HepG2 (cell line): ENCODE data around the gene BAHCC1. TPM values are rescaled to one million over a fixed set of nuclear protein-coding genes. Genes with fewer than 3 reads are reported as not detected.

ENCODE experiments used
- ASH2L ChIP-seq: fragments of 300-600, 200-600 bp; sonication (generic); IDR thresholded peaks from 2 replicates; pipeline ENCODE4 v1.7.0; 2017; ENCODE audit warnings: low read depth, mild to moderate bottlenecking, moderate library complexity, mixed read lengths, low read length; ENCODE audit not compliant: insufficient read length
- ATF4 ChIP-seq, 2 experiments: fragments of 450-650 bp in 1 of 2; sonication (generic) in 1 of 2; formaldehyde crosslinking; IDR thresholded peaks; 2 replicates each; pipeline versions ENCODE4 v1.5.0 to v1.8.0; 2020 to 2022; ENCODE audit warnings: mild to moderate bottlenecking in 1 of 2, missing genetic modification reagents in 1 of 2
- CREBL2 ChIP-seq: sonication (generic); formaldehyde crosslinking; IDR thresholded peaks from 2 replicates; pipeline ENCODE4 v1.8.1; 2023; ENCODE audit warnings: missing genetic modification reagents, mild to moderate bottlenecking, borderline replicate concordance
- GLI4 ChIP-seq: sonication (generic); formaldehyde crosslinking; IDR thresholded peaks from 2 replicates; pipeline ENCODE4 v1.5.1; 2020; ENCODE audit warnings: missing genetic modification reagents, mild to moderate bottlenecking, moderate library complexity, borderline replicate concordance
- HNRNPK ChIP-seq: fragments of 200-400 bp; formaldehyde crosslinking; IDR thresholded peaks from 2 replicates; pipeline ENCODE4 v1.6.1; 2018; ENCODE audit warnings: low read length, low read depth, moderate library complexity, mild to moderate bottlenecking; ENCODE audit not compliant: poor library complexity, severe bottlenecking
- KLF16 ChIP-seq, 2 experiments: sonication (generic) in 1 of 2; formaldehyde crosslinking in 1 of 2; IDR thresholded peaks; 2 replicates each; pipeline versions ENCODE4 v1.6.1 to v1.8.0; 2016 to 2023; ENCODE audit warnings: missing genetic modification reagents in 2 of 2, missing compliant biosample characterization in 1 of 2
- MLX ChIP-seq: IDR thresholded peaks from 2 replicates; pipeline ENCODE4 v1.6.1; 2016
- SIN3B ChIP-seq: fragments of 150-350 bp; IDR thresholded peaks from 2 replicates; pipeline ENCODE4 v1.6.1; 2014; ENCODE audit warnings: low read length
- THAP7 ChIP-seq: sonication (generic); formaldehyde crosslinking; IDR thresholded peaks from 2 replicates; pipeline ENCODE4 v1.8.1; 2023; ENCODE audit warnings: mild to moderate bottlenecking, missing genetic modification reagents
- THRA ChIP-seq: sonication (generic); formaldehyde crosslinking; IDR thresholded peaks from 2 replicates; pipeline ENCODE4 v1.4.0; 2020; ENCODE audit warnings: missing genetic modification reagents, borderline replicate concordance
- UBTF ChIP-seq: sonication (generic); formaldehyde crosslinking; IDR thresholded peaks from 2 replicates; pipeline ENCODE4 v1.4.0; 2020; ENCODE audit warnings: mild to moderate bottlenecking, missing genetic modification reagents
- ZBTB20 ChIP-seq: sonication (generic); formaldehyde crosslinking; IDR thresholded peaks from 2 replicates; pipeline ENCODE4 v1.8.1; 2023; ENCODE audit warnings: missing genetic modification reagents, low read depth, mild to moderate bottlenecking, borderline replicate concordance
- ZFAT ChIP-seq: sonication (generic); formaldehyde crosslinking; conservative IDR thresholded peaks from 2 replicates; pipeline ENCODE4 v1.8.1; 2023; ENCODE audit warnings: missing genetic modification reagents, inconsistent platforms
- ZNF337 ChIP-seq: sonication (generic); formaldehyde crosslinking; IDR thresholded peaks from 2 replicates; pipeline ENCODE4 v1.5.1; 2020; ENCODE audit warnings: missing genetic modification reagents, low read depth, mild to moderate bottlenecking, borderline replicate concordance
- ZNF33B ChIP-seq: sonication (generic); formaldehyde crosslinking; IDR thresholded peaks from 2 replicates; pipeline ENCODE4 v1.5.1; 2020; ENCODE audit warnings: mild to moderate bottlenecking, missing genetic modification reagents
- ZNF704 ChIP-seq: sonication (generic); formaldehyde crosslinking; IDR thresholded peaks from 2 replicates; pipeline ENCODE4 v1.8.1; 2023; ENCODE audit warnings: mild to moderate bottlenecking, inconsistent platforms, moderate library complexity, missing genetic modification reagents, borderline replicate concordance
- ZNF841 ChIP-seq: sonication (generic); formaldehyde crosslinking; IDR thresholded peaks from 2 replicates; pipeline ENCODE4 v1.8.1; 2023; ENCODE audit warnings: missing genetic modification reagents, borderline replicate concordance
- polyA plus RNA-seq, 8 experiments: library from polyadenylated mRNA; depleted of rRNA in 3 of 8; stranded (reverse) in 7 of 8; unstranded in 1 of 8; fragments of >200 nt; fragmentation: Illumina TruSeq in 4 of 8; extraction: Trizol in 4 of 8; gene quantifications; 2 replicates each; pipeline versions ENCODE4 v1.2.1 to v1.2.3, GENCODE V29; 2011 to 2016; ENCODE audit warnings: low read depth in 4 of 8, missing spikeins in 1 of 8, mixed read lengths in 1 of 8; ENCODE audit not compliant: insufficient read depth in 1 of 8
- total RNA-seq, 5 experiments: library from RNA; depleted of rRNA; stranded (reverse); fragments of >200 nt; fragmentation: Illumina TruSeq; extraction: Trizol; gene quantifications; 2 replicates each; pipeline ENCODE4 v1.2.3, GENCODE V29; 2016; ENCODE audit warnings: low read depth in 1 of 5

The BAHCC1 gene
- total and polyA plus RNA-seq, 2 of the 13 experiments (the other 11 are each of a cell fraction or from before 2014, with no cell fraction given): 1.4 to 1.7 TPM

- TF ChIP-seq ZNF704 (CRISPR knock-in tag) (no peak), ZBTB20 (peak; percentile 45; the same call in 1 of the 2 replicates), GLI4 (CRISPR knock-in tag) (peak; percentile 51; the same call in 1 of the 2 replicates), MLX (CRISPR knock-in tag) (peak; percentile 61), ZNF337 (0 out of 2 replicates have a peak, but pooled peaks have one; percentile 75), SIN3B (peak; percentile 76; the same call in 1 of the 2 replicates), UBTF (CRISPR knock-in tag) (peak; percentile 56), ASH2L (no peak), ZNF33B (CRISPR knock-in tag) (peak; percentile 71; the same call in 1 of the 2 replicates), ZFAT (CRISPR knock-in tag) (no peak), HNRNPK (no peak), KLF16 (CRISPR knock-in tag; IDR thresholded peaks at IDR 0.05) (peak in 1 of 2 experiments; percentile 77; a peak in 1 of 4 replicates), THRA (peak; percentile 22; the same call in 1 of the 2 replicates), ZNF841 (CRISPR knock-in tag) (0 out of 2 replicates have a peak, but pooled peaks have one; percentile 41), CREBL2 (CRISPR knock-in tag) (peak; percentile 83; the same call in 1 of the 2 replicates), THAP7 (peak; percentile 80; the same call in 1 of the 2 replicates), ATF4 (CRISPR knock-in tag; IDR thresholded peaks at IDR 0.05) (peak in 1 of 2 experiments; percentile 73; a peak in 2 of 4 replicates)
Measured at GRCh38 chr17:81394921-81395599, at the start of gene BAHCC1 (continued).
